ENCODE data around the gene TOB2. TPM values are rescaled to one million over a fixed set of nuclear protein-coding genes. Genes with fewer than 3 reads are reported as not detected.

TOB2 gene
- total and polyA plus RNA-seq, 2 donors (not counting 1 experiment from before 2014, with no cell fraction given), result 20.6 to 20.9 TPM

DNA sequence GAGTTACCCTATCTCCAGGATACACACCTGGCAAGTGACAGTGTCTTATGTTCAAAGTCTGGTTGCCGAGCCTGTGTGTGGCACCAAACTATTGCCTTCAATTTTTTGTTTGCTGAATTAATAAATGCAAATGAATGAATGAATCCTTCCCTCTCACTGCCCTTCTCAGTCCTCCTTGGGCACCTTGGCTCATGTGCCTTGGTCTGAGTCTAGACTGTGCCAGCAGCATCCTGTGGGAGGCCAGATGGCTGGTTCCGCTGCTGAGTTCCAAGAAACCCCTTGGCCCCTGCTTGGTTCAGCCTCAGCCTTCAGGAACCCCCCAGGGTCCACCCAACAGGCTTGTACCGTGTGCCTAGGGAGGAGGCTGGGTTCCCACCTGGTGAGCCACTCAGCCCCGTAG is 31.0 kb downstream of the TOB2 start:
- no peak for DNase-seq (ENCODE audit: low read depth in 2 of 2)
- H3K4me1 ChIP-seq (ENCODE audit: control insufficient read depth, extremely low read depth, insufficient read depth, low read length), result peaks cover 8% of the 10 kb centered on the region
- H4K20me1 ChIP-seq (ENCODE audit: control insufficient read depth, extremely low read depth, insufficient read depth, low read length), result no peaks in the 10 kb centered on the region
- TF ChIP-seq, protein P1, sequence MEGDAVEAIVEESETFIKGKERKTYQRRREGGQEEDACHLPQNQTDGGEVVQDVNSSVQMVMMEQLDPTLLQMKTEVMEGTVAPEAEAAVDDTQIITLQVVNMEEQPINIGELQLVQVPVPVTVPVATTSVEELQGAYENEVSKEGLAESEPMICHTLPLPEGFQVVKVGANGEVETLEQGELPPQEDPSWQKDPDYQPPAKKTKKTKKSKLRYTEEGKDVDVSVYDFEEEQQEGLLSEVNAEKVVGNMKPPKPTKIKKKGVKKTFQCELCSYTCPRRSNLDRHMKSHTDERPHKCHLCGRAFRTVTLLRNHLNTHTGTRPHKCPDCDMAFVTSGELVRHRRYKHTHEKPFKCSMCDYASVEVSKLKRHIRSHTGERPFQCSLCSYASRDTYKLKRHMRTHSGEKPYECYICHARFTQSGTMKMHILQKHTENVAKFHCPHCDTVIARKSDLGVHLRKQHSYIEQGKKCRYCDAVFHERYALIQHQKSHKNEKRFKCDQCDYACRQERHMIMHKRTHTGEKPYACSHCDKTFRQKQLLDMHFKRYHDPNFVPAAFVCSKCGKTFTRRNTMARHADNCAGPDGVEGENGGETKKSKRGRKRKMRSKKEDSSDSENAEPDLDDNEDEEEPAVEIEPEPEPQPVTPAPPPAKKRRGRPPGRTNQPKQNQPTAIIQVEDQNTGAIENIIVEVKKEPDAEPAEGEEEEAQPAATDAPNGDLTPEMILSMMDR (conservative IDR thresholded peaks at IDR 0.05 in 1 of 2, IDR thresholded peaks at IDR 0.05 in 1 of 2; ENCODE audit: low read depth in 1 of 2, low read length in 2 of 2), result no peak
- H3K9ac ChIP-seq (ENCODE audit: insufficient read depth, low read length), result no peak overlapping the region
- no peak overlapping the region for H3K27ac ChIP-seq (ENCODE audit: insufficient read depth, low read length)
- H3K79me2 ChIP-seq (ENCODE audit: control insufficient read depth, insufficient read depth, low read length), result no peaks in the 10 kb centered on the region
- no peaks in the 10 kb centered on the region for H3K27me3 ChIP-seq (ENCODE audit: control insufficient read depth, insufficient read depth, low read length)
- no peaks in the 10 kb centered on the region for H3K36me3 ChIP-seq (ENCODE audit: control insufficient read depth, insufficient read depth, low read length)
- H3K9me3 ChIP-seq (ENCODE audit: control insufficient read depth, insufficient read depth, low read depth, low read length), result no peaks in the 10 kb centered on the region
- no peak overlapping the region for H2AFZ ChIP-seq (ENCODE audit: low read length)
- H3K4me2 ChIP-seq (ENCODE audit: extremely low read depth, insufficient read depth, low read length), result no peak overlapping the region
- no peak overlapping the region for H3K4me3 ChIP-seq (replicated peaks in 1 of 4; ENCODE audit: control extremely low read depth in 1 of 4, insufficient read depth in 1 of 4, low read depth in 3 of 4, low read length in 4 of 4)

DNA sequence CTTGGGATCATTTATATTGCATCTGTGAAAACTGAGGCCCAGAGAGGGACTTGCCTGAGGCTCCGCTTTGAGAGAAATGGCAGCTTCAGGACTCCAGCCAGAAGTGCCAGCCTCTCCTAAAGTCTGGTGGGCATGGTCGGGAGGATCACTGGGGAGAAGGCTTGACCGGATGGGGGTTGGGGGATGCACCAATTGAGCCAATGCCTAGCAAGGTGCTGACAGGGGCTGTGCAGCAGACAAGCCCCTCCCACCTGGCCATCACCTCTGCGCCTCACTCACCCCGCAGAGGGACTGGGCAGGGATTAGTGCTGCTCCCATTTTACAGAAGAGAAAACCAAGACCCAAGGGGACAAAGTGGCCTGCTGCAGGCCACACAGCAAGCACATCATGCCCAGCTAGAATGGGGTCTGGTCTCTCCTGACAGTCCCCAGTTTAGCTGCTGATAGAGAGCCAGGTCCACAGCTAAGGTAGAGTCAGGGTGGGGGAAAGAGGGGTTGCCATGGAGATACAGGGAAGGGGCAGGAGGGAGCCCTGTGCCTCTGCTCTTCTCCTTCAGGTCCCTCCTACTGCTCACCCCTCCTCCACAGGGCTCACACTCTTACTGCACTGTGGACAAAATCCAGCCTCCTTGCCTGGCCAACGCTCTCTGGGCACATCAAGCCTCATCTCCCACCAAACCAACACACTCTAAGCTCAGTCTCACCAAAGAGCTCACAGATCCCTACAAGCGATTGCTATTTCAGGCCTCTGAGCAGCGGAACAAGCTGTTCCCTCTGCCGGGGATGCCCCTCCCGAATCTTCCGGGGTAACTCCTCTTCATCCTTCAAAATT is 35.4 kb downstream of the TOB2 start:
- Histone ChIP-seq H3K9me3 (ENCODE audit: control insufficient read depth, insufficient read depth, low read depth, low read length) (no peaks in the 10 kb centered on the region), H3K36me3 (ENCODE audit: control insufficient read depth, insufficient read depth, low read length) (no peaks in the 10 kb centered on the region), H3K79me2 (ENCODE audit: control insufficient read depth, insufficient read depth, low read length) (no peaks in the 10 kb centered on the region), H3K4me2 (ENCODE audit: extremely low read depth, insufficient read depth, low read length) (no peak overlapping the region), H4K20me1 (ENCODE audit: control insufficient read depth, extremely low read depth, insufficient read depth, low read length) (no peaks in the 10 kb centered on the region), H3K4me3 (replicated peaks in 1 of 4; ENCODE audit: control extremely low read depth in 1 of 4, insufficient read depth in 1 of 4, low read depth in 3 of 4, low read length in 4 of 4) (no peak overlapping the region), H3K27ac (ENCODE audit: insufficient read depth, low read length) (no peak overlapping the region), H3K4me1 (ENCODE audit: control insufficient read depth, extremely low read depth, insufficient read depth, low read length) (peaks cover 3% of the 10 kb centered on the region), H2AFZ (ENCODE audit: low read length) (no peak overlapping the region), H3K9ac (ENCODE audit: insufficient read depth, low read length) (no peak overlapping the region), H3K27me3 (ENCODE audit: control insufficient read depth, insufficient read depth, low read length) (no peaks in the 10 kb centered on the region)
- DNase-seq (ENCODE audit: low read depth in 2 of 2), result no peak
- TF ChIP-seq, protein P1 (conservative IDR thresholded peaks at IDR 0.05 in 1 of 2, IDR thresholded peaks at IDR 0.05 in 1 of 2; ENCODE audit: low read depth in 1 of 2, low read length in 2 of 2), result no peak
- no peak for TF ChIP-seq EZH2 (IDR thresholded peaks at IDR 0.05; ENCODE audit: low read length, missing control alignments)

DNA sequence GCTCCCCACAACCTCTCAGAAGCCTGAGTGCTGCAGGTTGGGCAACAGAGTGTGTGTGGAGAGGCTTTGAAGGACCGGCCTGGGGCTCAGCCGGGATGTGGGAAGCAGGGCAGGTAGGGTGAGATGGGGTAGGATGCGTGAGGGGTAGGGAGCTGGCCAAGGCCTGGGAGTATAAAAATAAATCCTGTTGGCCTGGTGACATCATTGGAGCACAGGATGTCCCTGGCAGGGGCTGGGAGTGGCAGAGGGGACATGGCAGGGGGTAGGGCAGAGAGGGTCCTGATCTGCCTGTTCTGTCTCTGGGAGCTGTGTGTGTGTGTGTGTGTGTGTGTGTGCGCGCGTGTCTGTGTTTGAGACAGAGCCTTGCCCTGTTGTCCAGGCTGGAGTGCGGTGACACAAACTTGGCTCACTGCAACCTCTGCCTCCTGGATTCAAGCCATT is 36.3 kb downstream of the TOB2 start:
- peaks cover 3% of the 10 kb centered on the region for H3K4me1 ChIP-seq (ENCODE audit: control insufficient read depth, extremely low read depth, insufficient read depth, low read length)
- no peak overlapping the region for H3K4me2 ChIP-seq (ENCODE audit: extremely low read depth, insufficient read depth, low read length)
- no peaks in the 10 kb centered on the region for H3K36me3 ChIP-seq (ENCODE audit: control insufficient read depth, insufficient read depth, low read length)
- no peaks in the 10 kb centered on the region for H3K9me3 ChIP-seq (ENCODE audit: control insufficient read depth, insufficient read depth, low read depth, low read length)
- no peaks in the 10 kb centered on the region for H3K79me2 ChIP-seq (ENCODE audit: control insufficient read depth, insufficient read depth, low read length)
- no peaks in the 10 kb centered on the region for H3K27me3 ChIP-seq (ENCODE audit: control insufficient read depth, insufficient read depth, low read length)
- H3K4me3 ChIP-seq (replicated peaks in 1 of 4; ENCODE audit: control extremely low read depth in 1 of 4, insufficient read depth in 1 of 4, low read depth in 3 of 4, low read length in 4 of 4), result no peak overlapping the region
- DNase-seq (ENCODE audit: low read depth in 2 of 2), result no peak
- H3K27ac ChIP-seq (ENCODE audit: insufficient read depth, low read length), result no peak overlapping the region
- H3K9ac ChIP-seq (ENCODE audit: insufficient read depth, low read length), result no peak overlapping the region
- no peak for TF ChIP-seq EZH2 (IDR thresholded peaks at IDR 0.05; ENCODE audit: low read length, missing control alignments)
- TF ChIP-seq, protein P1 (conservative IDR thresholded peaks at IDR 0.05 in 1 of 2, IDR thresholded peaks at IDR 0.05 in 1 of 2; ENCODE audit: low read depth in 1 of 2, low read length in 2 of 2), result no peak
- no peak overlapping the region for H2AFZ ChIP-seq (ENCODE audit: low read length)
- H4K20me1 ChIP-seq (ENCODE audit: control insufficient read depth, extremely low read depth, insufficient read depth, low read length), result no peaks in the 10 kb centered on the region

Data from fibroblast of lung (primary cell).